Hindlimb muscle (tissue), 1 donor: ENCODE data around the gene FBN2. TPM values are rescaled to one million over a fixed set of nuclear protein-coding genes. Genes with fewer than 3 reads are reported as not detected.
"Not testable (repeated sequence)": the region's sequence is repeated elsewhere in the genome, so short reads cannot be mapped to it uniquely, and the experiment has no call there.

Experiments
- DNase-seq: peaks from one replicate; pipeline ENCODE4 v3.0.0-alpha.2; 2013
- polyA plus RNA-seq: library from polyadenylated mRNA; unstranded; fragments of 120-200 nt; gene quantifications from one replicate; pipeline ENCODE4 v1.2.1, GENCODE V29; 2013; ENCODE audit not compliant: insufficient read length

Gene FBN2
- polyA plus RNA-seq, 1 donor = 37.9 TPM

DNA sequence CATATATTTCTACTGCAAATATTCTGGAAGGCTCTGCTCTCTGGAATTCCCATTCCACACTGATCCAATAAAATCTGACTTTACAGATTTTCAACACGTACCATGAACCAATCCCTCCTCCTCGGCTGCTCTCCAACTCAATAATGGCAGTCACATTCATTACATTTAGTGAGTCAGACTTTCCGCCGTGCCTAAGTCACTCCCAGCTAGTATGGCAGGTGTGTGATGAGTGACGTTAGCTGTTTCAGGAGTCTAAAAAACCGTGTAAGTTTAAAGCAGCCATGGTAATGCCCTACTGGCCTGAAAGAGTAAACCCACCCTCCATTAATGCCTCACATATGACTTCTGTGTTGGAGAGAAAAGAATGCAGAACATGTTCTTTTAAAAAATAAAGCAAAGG, 3.3 kb downstream of the FBN2 start:
- peak; percentile 75 for DNase-seq

DNA sequence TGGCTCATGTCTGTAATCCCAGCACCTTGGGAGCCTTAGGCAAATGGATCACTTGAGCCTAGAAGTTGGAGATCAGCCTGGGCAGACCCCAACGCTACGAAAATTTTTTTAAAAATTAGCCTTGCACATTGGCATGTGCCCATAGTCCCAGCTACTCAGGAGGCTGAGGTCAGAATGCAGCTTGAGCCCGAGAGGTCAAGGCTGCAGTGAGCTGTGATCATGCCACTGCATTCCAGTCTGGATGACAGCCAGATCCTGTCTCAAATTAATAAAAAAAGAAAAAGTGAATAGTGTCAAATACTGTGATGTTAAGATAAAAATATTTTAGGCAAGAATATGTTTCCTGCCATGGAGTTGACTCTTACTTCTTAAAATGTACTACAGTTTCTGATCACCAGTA, 5.3 kb downstream of the FBN2 start:
- no peak for DNase-seq

DNA sequence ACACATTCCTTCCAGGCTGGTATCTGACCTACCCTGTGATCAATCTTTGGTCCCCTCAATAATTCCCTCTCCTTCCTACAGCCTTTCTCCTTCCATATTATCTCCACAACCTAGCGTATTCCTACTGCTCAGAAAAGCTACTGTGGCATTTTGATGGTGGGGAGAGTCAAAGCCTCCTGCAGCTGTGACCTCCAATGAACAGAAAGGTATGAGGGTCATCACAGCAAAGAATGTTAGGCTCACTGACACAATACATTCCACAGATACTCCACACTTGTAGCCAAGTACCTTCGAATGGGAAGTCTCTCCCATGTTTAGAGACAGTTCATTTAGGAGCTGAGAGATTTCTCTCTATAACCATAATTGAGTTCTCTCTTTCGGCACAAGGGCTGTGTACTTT, 5.9 kb downstream of the FBN2 start:
- DNase-seq = no peak

DNA sequence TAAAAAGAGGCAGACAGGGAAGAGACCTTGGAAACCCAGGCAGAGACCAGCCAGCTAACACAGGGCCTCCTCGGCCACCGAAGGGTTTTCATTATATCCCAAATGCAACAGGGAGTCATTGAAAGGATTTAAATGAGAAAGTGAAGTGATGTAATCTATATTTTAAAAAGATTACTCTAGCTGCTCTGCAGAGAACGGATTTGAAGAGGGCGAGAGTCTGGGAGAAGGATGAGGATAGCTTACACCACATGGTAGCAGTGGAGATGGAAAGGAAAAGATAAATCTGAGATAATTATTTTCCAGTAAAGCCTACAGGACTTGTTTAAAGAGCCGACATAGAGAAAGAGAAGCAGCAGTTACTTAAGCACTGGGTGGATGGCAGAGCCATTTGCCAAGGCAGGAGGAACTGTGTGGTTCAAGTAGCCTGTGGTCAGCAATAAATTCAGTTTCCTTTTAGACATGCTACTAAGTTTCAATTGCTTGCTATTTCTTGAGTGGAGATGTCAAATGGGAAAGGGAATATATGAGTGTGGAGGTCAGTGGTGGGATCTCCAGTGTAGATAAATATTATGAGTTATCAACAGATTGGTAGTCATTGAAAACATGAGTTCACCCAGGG, 9.3 kb downstream of the FBN2 start:
- DNase-seq = no peak

DNA sequence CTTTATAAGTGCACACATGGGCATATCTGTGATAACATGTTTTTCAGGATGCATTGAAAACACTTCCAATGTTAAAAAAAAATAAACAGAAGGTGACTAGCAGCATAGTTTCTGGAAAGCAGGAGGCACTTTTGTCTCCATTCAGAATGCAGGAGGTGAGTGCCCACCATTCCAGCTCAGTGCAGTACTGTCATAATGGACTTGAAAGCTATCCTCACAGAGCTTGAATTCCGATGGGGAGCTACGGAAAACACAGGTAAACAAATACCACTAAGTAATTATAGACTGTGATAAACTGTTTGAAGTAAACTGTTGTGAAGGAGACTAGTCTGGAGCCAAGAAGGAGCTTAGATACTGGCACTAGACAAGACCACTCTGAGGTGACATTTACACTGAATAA, 9.9 kb downstream of the FBN2 start:
- DNase-seq = no peak

DNA sequence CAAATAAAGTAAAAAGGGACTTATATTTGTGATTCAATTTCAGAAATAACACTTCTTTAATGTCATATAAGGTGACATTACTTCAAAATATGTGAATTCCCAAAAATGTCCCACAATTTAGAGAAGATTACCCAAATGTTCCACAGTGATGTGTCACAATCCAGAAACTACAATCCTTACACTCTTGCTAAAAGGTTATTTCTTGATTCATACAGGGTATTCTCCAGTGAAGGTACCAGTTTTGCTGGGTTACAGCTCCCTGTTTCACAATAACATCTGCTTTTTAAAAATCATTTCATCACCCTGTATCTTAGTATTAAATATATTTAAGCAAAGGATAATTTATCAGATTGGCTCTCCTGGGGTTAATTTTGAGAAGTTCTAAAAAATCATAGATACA, 11.0 kb downstream of the FBN2 start:
- DNase-seq = no peak

DNA sequence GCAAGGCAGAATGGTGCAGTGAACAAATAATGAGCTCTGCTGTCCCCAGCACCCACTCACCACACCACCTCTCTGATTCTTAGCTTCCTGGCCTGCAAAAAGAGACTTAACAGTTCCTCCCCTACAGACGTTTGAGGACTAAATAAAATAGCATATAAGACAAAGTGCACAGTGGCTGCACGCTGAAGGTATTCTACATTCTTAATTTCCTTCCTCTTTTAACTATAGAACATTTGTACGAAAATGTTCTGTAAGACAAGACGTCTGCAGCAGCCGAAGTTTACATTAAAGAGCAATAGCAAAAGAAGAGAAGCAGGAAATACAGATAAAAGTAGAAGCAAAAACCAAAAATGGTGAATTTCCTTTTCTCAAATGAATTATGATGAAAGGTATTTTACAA, 15.7 kb downstream of the FBN2 start:
- DNase-seq = no peak

DNA sequence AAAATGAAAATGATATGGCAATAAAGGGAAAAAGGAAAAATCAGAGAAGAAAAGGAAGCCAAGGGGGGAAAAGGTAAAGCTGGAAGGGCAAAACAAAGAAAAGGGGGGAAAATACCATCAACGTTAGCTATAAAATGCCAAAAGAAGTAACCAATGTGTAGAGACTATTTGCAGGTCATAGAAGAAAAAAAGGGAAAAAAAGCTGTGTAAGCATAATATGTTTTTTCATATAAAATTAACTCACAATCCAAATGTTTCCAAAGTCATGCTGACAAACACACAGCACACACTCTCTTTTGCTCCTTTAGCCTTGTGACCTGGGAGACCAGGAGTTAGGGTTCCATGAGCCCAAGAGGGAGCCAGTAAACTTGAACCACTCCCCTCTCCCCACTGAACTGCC, 18.2 kb downstream of the FBN2 start:
- DNase-seq = no peak

DNA sequence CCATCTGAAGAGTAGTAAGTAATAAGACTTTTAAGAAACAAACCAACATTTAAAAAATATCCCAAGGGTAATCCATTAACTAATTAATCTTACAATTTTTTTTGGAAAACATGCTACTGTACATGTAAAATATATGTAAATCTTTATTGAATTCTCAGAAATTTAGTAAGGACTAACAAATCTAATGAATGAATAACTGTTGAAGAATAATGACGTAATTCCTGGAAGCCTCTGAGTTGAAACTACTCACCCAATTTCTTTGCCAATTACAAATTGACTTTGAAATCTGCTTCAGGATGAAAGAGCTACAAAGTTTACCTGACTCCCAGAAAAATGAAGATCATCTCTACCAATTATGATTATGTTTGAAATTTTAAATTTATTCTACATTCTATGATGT, 21.1 kb downstream of the FBN2 start:
- DNase-seq = no peak

DNA sequence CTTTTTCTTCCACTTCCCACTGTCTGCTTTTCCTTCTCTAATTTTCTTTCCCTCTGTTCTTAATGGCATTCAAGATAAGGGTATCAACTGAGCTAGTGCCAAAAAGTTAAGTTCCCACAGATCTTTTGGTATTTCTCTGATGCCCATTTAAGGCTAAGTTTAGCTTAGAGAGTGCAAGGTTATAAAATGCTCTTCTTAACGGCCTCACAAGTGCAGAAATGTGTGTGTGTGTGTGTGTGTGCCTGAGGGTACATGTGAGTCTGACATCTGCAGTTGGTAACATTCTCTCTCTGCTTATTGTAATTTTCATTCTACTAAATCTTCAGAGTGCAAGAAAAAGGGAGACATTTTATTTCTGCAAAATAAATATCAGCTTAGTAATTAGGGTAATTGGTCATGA, 24.2 kb downstream of the FBN2 start:
- no peak for DNase-seq

DNA sequence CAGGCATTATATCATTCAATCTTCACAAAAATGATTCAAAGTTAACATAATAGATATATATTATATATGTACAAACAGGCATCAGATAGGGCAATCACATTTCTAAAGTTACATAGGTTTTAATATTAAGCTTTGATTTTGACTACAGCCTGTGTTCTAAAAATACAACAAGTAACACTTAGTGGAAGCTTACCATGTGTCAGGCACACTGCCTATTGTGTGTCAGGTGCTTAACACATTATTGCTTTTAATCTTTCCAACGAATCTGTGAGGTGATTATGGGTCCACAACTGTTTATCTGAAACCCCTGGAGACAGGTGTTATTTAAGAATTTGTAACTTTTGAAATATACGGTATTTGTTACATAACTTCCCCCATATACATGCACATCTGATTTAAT, 25.2 kb downstream of the FBN2 start:
- no peak for DNase-seq

DNA sequence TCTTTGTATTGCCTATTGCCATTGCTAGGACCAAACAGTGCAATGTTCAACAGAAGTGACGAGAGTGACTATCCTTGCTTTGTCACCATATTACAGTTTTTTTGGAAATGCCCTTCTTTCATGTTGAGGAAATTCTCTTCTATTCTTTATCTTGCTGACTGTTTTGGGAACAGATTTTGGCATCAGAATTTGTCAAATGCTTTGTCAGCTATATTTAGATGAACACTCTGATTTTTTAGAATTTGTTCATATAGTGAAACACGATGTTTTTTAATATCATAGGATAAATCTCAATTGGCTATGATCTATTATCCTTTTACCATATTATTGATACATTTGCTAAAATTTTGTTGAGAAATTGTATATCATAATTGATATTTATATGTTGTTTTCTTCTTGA, 31.4 kb downstream of the FBN2 start:
- no peak for DNase-seq

DNA sequence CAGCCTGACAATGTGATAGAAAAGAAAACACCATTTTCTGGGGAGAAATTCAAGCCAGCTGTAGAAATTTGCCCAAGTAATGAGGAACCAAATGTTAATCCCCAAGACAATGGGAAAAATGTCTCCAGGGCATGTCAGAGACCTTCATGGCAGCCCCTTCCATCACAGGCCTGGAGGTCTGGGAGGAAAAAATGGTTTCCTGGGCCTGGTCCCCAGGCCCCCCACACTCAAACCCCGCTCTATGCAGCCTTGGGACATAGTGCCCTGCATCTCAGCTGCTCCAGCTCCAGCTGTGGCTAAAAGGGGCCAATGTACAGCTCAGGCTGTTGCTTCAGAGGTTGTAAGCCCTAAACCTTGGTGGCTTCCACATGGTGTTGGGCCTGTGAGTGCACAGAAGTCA, 34.3 kb downstream of the FBN2 start:
- not testable (repeated sequence) for DNase-seq

DNA sequence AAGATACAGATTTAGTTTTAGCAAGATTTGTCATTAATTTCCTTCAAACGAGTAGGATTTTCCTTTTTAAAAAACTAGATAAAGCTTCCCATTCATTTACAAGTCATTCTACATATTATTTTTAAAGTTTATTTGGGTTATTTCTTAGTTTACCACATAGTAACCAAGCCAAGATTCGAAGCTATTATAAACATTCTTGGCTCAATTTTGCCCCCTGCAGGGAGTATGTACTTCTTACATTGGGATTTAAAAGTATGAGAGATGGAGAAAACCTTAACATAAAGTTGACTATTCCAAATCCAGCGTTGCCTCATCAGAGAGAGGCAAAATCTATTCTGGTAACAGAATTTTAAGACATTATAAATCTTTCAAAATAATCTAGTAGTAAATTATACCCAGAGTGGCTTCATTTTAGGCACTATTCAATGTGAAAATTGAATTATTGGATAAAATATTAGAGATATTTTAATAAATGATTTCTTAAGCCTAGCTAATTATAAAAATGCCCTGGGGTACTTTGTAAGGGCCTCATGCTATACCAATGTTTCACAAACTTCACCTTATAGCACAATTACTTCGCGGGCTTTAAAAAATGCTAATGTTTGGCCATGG, 39.1 kb downstream of the FBN2 start:
- DNase-seq = peak; percentile 42

DNA sequence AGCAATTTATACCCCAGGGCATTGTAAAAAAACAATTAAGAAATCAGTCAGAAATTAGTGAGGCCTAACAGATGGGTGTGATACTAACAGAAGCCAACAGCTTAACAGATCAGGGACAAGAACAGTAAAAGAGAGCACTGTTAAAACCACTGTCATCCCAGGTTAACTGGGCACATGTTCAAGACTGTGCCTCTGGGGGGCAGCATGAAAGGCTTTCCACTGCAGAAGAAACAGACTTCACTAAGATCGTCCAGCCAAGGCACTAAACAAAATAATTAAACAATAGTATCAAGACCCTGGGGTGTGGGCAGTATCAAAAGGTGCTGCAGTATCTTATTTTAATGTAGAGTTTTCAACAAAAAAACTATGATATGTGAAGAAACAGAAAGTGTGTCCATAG, 43.5 kb downstream of the FBN2 start:
- DNase-seq = no peak

DNA sequence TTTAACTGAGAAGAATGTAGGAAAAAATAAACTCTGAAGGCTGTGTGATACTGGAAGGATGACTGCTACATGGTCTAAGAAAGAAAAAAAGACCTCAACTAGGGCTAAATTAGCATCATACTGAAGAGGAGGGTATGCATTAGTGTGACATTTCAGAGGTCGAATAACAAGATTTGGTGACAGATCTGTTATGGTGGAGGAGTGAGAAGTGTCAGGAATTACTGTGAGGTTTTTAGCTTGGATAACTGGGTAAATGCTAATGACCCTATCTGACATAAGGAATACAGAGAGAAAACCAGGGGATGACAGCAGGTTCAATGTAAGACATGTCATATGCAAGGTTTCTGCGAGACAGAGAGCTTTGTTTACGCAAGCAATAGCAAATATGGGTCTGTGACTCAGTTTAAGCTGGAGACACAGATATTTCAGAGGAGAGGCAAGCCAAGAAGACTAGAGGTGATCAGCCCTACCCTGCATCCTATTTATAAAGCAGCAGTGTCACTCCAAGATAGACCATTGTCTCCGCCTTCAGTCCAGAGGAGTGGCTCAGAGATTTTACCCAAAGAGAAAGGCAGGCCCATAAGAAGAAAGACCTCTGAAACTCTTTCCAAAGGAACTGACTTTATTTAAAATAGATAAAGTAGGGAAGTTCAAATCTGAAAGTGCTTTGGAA, 44.3 kb downstream of the FBN2 start:
- no peak for DNase-seq

DNA sequence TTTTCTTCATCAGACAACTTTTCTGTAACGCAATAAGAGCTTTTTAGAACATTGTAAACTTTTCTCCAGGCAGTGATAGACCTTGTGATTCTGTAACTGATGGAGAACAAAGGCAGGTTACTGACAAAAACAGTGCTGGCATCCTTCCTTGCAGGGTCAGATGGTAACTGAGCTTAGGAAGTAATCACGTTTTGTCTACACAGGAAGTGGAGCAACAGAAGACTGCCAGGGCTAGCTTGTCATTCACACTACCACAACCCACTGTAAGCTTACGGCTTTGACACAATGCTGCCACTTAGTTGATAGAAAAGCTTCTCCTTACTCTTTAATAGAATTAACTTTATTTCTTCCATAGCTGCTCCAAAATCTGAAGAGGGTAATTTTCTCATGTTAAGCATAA, 46.8 kb downstream of the FBN2 start:
- no peak for DNase-seq

DNA sequence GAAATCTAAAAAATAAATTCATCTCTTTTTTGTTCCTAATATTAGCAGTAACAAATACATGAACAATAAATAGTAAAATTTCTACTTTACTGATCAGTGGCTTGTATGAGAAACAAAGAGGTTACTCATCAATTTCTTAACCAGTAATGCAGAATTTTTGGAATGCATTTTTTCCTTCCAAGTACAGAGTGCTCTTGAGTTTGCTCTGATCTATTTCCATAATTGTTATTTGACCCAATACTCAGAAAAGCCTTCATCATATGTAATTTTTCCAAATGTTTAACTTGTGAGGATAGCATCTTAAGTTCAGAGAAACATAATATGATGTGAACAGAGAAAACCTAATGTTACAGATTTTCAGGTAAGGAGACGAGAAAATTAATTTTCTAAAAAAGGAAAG, 47.3 kb downstream of the FBN2 start:
- no peak for DNase-seq

DNA sequence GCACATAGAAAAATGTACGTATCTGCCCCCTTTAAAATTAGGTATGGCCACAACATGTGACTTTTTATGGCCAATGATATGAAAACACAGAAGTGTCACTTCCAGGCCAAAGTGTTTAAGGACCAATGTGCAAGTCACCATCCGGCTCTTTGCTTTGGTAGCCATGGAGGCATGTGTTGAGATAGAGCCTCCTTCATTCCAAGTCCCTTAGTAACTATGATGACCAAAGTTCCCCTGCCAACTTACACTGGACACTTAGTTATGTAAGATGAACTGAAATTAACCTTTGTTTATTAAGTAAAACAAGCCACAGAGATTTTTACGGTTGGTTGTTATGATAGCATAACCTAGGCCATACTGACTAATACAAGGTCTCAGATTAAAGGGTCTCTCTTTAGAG, 51.0 kb downstream of the FBN2 start:
- DNase-seq = no peak

DNA sequence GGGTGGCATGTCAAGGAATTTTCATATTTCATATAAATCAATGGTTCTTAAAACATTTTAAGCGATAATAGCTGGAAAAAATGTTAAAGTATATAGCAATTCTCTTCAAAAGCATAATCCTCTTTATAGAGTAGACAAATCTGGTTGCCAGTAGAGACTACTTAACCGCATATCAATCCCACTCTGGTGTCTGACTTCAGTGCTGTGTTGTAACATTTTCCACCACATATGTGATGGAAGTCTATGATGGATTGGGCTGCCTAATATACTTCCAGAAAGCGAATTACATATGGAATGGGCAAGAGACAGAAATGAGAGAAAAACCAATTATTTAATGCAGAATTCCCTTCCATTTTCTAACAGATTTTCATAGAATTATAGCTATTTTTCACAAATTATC, 54.3 kb downstream of the FBN2 start:
- DNase-seq = no peak

DNA sequence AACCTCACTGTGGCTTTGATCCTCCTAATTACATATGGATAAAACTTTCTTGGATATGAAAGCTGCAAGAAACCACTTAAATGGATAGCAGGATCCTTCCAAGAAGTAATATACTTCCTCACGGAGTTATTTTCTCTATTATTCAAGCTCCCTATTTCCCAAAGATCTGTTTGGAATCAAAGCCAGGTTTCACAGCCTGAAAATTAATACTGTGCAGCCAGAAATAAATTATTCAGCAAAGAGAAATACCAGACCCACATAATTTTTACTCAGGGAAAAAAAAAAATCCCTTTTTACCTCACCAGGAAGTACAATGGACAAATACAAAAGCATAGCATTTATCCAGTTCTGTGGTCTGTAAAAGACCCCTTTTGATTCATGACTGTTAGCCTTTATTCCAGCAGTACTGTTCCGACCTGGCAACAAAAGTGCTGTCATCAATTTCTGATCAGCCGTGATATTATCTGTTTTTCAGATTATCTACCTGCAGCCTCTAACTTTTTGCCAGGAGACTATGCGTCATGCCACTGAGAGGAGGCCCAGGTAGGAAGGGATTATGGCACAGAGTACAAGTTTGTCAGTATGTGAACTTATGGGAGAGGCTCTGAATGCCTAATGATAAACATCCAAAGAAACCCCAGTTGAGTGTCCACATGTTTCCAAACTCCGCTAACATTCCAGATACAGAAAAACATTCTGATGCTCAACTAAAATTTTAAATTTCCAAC, 57.0 kb downstream of the FBN2 start:
- DNase-seq = peak; percentile 70

DNA sequence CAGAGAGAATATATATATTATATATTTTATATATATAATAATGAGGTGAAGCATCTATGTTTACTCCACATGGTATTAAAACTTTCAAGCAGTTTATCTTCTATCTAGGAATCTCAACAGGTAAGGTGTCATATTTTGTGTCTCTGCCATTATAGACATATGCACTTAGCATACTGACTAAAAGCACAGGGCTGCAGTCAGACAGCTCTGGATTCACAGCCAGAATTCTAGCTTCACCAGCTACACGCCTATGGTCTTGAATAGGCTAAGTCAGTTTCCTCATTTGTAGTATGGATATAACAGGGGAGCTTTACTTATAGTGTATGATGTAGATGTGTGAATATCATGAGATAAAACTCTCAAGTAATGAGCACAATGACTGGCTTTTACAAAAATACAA, 57.9 kb downstream of the FBN2 start:
- DNase-seq = no peak
